ENCODE data around the gene TSFM. TPM values are rescaled to one million over a fixed set of nuclear protein-coding genes. Genes with fewer than 3 reads are reported as not detected.

TSFM gene
- total and polyA plus RNA-seq, 9 of the 15 experiments (the other 6 are each of a cell fraction or from before 2014, with no cell fraction given), result 44.6 to 198 (median 60.2) TPM

DNA sequence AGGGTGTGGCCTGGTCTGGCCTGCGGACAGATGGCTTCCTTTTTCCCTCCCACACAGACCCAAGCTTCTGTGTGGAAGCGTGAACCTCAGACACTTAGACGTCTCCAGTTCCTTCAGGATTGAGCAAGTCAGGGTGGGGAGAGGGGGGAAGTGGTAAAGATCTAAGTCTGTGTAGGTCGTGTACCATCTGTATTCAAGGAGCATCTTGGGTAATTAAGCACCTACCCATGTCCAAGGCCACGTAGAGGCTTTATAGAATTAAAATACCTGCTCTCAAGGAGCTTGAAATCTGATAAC, 34.2 kb downstream of the TSFM start (continued):
- TF ChIP-seq MCM2 (IDR thresholded peaks at IDR 0.05; ENCODE audit: low read depth) (no peak), ZNF583 (CRISPR knock-in tag; IDR thresholded peaks at IDR 0.05) (no peak), RCOR1 (IDR thresholded peaks at IDR 0.05; ENCODE audit: borderline replicate concordance in 1 of 2, low read depth in 2 of 2, low read length in 2 of 2) (peak in 1 of 2 experiments; percentile 51; a peak in 1 of 4 replicates), MYC (IDR thresholded peaks at IDR 0.05; ENCODE audit: low read depth, low read length) (0 out of 2 replicates have a peak, but pooled peaks have one; percentile 31), MYC (CRISPR knock-in tag; IDR thresholded peaks at IDR 0.05; ENCODE audit: borderline replicate concordance, low read depth) (no peak), SRSF9 (IDR thresholded peaks at IDR 0.05; ENCODE audit: borderline replicate concordance, low read depth, low read length) (no peak), POU5F1 (IDR thresholded peaks at IDR 0.05; ENCODE audit: borderline replicate concordance, low read depth, low read length, partially characterized antibody) (no peak), ZNF75A (CRISPR knock-in tag; IDR thresholded peaks at IDR 0.05) (no peak), SIX5 (IDR thresholded peaks at IDR 0.05; ENCODE audit: borderline replicate concordance in 1 of 2, insufficient read depth in 1 of 2, low read depth in 1 of 2, low read length in 2 of 2) (no peak), SMARCC2 (IDR thresholded peaks at IDR 0.05; ENCODE audit: low read depth) (no peak)
- TF ChIP-seq, protein P1, sequence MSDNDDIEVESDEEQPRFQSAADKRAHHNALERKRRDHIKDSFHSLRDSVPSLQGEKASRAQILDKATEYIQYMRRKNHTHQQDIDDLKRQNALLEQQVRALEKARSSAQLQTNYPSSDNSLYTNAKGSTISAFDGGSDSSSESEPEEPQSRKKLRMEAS (CRISPR knock-in tag; IDR thresholded peaks at IDR 0.05), result no peak
- TF ChIP-seq, protein P2, sequence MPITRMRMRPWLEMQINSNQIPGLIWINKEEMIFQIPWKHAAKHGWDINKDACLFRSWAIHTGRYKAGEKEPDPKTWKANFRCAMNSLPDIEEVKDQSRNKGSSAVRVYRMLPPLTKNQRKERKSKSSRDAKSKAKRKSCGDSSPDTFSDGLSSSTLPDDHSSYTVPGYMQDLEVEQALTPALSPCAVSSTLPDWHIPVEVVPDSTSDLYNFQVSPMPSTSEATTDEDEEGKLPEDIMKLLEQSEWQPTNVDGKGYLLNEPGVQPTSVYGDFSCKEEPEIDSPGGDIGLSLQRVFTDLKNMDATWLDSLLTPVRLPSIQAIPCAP (CRISPR knock-in tag; IDR thresholded peaks at IDR 0.05; ENCODE audit: borderline replicate concordance), result no peak
- TF ChIP-seq, protein P3, sequence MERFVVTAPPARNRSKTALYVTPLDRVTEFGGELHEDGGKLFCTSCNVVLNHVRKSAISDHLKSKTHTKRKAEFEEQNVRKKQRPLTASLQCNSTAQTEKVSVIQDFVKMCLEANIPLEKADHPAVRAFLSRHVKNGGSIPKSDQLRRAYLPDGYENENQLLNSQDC (CRISPR knock-in tag; IDR thresholded peaks at IDR 0.05), result no peak
- TF ChIP-seq, protein P4, sequence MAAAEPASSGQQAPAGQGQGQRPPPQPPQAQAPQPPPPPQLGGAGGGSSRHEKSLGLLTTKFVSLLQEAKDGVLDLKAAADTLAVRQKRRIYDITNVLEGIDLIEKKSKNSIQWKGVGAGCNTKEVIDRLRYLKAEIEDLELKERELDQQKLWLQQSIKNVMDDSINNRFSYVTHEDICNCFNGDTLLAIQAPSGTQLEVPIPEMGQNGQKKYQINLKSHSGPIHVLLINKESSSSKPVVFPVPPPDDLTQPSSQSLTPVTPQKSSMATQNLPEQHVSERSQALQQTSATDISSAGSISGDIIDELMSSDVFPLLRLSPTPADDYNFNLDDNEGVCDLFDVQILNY (CRISPR knock-in tag; IDR thresholded peaks at IDR 0.05), result no peak
- TF ChIP-seq, protein P5, sequence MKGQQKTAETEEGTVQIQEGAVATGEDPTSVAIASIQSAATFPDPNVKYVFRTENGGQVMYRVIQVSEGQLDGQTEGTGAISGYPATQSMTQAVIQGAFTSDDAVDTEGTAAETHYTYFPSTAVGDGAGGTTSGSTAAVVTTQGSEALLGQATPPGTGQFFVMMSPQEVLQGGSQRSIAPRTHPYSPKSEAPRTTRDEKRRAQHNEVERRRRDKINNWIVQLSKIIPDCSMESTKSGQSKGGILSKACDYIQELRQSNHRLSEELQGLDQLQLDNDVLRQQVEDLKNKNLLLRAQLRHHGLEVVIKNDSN (CRISPR knock-in tag; IDR thresholded peaks at IDR 0.05), result no peak
- TF ChIP-seq, protein P6, sequence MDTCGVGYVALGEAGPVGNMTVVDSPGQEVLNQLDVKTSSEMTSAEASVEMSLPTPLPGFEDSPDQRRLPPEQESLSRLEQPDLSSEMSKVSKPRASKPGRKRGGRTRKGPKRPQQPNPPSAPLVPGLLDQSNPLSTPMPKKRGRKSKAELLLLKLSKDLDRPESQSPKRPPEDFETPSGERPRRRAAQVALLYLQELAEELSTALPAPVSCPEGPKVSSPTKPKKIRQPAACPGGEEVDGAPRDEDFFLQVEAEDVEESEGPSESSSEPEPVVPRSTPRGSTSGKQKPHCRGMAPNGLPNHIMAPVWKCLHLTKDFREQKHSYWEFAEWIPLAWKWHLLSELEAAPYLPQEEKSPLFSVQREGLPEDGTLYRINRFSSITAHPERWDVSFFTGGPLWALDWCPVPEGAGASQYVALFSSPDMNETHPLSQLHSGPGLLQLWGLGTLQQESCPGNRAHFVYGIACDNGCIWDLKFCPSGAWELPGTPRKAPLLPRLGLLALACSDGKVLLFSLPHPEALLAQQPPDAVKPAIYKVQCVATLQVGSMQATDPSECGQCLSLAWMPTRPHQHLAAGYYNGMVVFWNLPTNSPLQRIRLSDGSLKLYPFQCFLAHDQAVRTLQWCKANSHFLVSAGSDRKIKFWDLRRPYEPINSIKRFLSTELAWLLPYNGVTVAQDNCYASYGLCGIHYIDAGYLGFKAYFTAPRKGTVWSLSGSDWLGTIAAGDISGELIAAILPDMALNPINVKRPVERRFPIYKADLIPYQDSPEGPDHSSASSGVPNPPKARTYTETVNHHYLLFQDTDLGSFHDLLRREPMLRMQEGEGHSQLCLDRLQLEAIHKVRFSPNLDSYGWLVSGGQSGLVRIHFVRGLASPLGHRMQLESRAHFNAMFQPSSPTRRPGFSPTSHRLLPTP (IDR thresholded peaks at IDR 0.05; ENCODE audit: borderline replicate concordance, extremely low read depth, insufficient read length), result no peak

All from K562 (cell line).